ENCODE data around the gene BRINP1. TPM values are rescaled to one million over a fixed set of nuclear protein-coding genes. Genes with fewer than 3 reads are reported as not detected.

BRINP1 gene
- total and polyA plus RNA-seq, 2 of the 8 experiments (the other 6 are each of a cell fraction or from before 2014, with no cell fraction given) = 19.5 to 20.5 TPM

- WGBS, 2 experiments (ENCODE audit: extremely low coverage in 1 of 2, insufficient coverage in 1 of 2, insufficient read length in 1 of 2, insufficient replicate concordance in 2 of 2, low coverage in 1 of 2, low lambda C conversion rate in 2 of 2, missing lambda C conversion rate in 1 of 2) = 80% methylated on average over 7 of the region's 7 CpGs; no CpG with 5 or more reads in 1 of the 2 experiments
- DNase-seq (ENCODE audit: low read depth in 1 of 2, low spot score in 2 of 2) (no peak), FAIRE-seq (no peak)
- no peak overlapping the region for H2AK5ac ChIP-seq (ENCODE audit: low read depth, low read length)
- H3K36me3 ChIP-seq (ENCODE audit: control insufficient read depth in 2 of 4, insufficient read depth in 4 of 4, low read length in 3 of 4) = no peaks in the 10 kb centered on the region
- no peak overlapping the region for H2BK120ac ChIP-seq (replicated peaks; ENCODE audit: low read depth, low read length)
- H3K79me1 ChIP-seq (ENCODE audit: low read depth, low read length) = 0 out of 2 replicates have a peak, but pooled peaks cover 3% of the 10 kb centered on the region
- no peak overlapping the region for H3K23ac ChIP-seq (ENCODE audit: insufficient read length)
- no peak overlapping the region for H4K8ac ChIP-seq (ENCODE audit: extremely low read depth, insufficient read depth, low read length)
- H2BK15ac ChIP-seq (ENCODE audit: low read length) = no peak overlapping the region; the same call in 1 of the 2 replicates
- H3K4me1 ChIP-seq (replicated peaks in 1 of 4; ENCODE audit: control insufficient read depth in 3 of 4, insufficient read depth in 4 of 4, low read length in 3 of 4) = peaks cover 0 to 6% (median under 1%) of the 10 kb centered on the region in 4 experiments; a peak in 1 of 7 replicates
- no peaks in the 10 kb centered on the region for H3K27me3 ChIP-seq (replicated peaks in 1 of 4; ENCODE audit: control insufficient read depth in 3 of 4, extremely low read depth in 1 of 4, insufficient read depth in 3 of 4, low read length in 3 of 4)
- no peak overlapping the region for H3K27ac ChIP-seq (ENCODE audit: low read depth, low read length)
- no peaks in the 10 kb centered on the region for H4K20me1 ChIP-seq (replicated peaks in 1 of 2; ENCODE audit: control insufficient read depth in 1 of 2, insufficient read depth in 2 of 2, low read length in 2 of 2)
- no peak overlapping the region for H4K91ac ChIP-seq (replicated peaks; ENCODE audit: insufficient read length, low read length)
- no peak overlapping the region for H3K9ac ChIP-seq (replicated peaks in 1 of 4; ENCODE audit: extremely low read depth in 1 of 4, low read depth in 3 of 4, low read length in 3 of 4)
- H3K56ac ChIP-seq (replicated peaks; ENCODE audit: insufficient read length, low read depth, low read length) = no peak overlapping the region
- H3K14ac ChIP-seq (ENCODE audit: insufficient read length) = no peak overlapping the region
- H4K5ac ChIP-seq (ENCODE audit: insufficient read length, low read depth, low read length) = no peak overlapping the region
- no peak overlapping the region for H2BK5ac ChIP-seq (ENCODE audit: low read depth, low read length)
- no peak overlapping the region for H3K4me2 ChIP-seq (ENCODE audit: insufficient read depth in 1 of 2, low read depth in 2 of 2, low read length in 2 of 2)
- H3K4me3 ChIP-seq (ENCODE audit: extremely low read depth in 1 of 4, insufficient read depth in 2 of 4, low read depth in 3 of 4, low read length in 4 of 4) = no peak overlapping the region
- ChIA-PET CTCF (ENCODE audit: partially characterized antibody) (interaction anchor here (1.1 kb wide), 1 partner anchor 38 kb away, joined by 5 read pairs; no protein-coding TSS in a partner anchor), POLR2A (ENCODE audit: partially characterized antibody) (no interaction called here)
- no peak overlapping the region for H2BK20ac ChIP-seq (ENCODE audit: low read length)
- H3K23me2 ChIP-seq (ENCODE audit: low read depth, low read length) = peaks cover 2% of the 10 kb centered on the region; the same call in 1 of the 2 replicates
- no peaks in the 10 kb centered on the region for H3K9me3 ChIP-seq (ENCODE audit: insufficient read depth in 2 of 2, low read depth in 1 of 2, low read length in 1 of 2)
- H3K18ac ChIP-seq (ENCODE audit: extremely low read depth, low read length) = no peak overlapping the region
- no peak overlapping the region for H2BK12ac ChIP-seq (ENCODE audit: low read depth, low read length)
- no peak overlapping the region for H3K4ac ChIP-seq (replicated peaks; ENCODE audit: insufficient read length, low read depth, low read length)
- peaks cover 0 to 17% of the 10 kb centered on the region in 2 experiments; a peak in 2 of 4 replicates for H3K79me2 ChIP-seq (ENCODE audit: control insufficient read depth in 1 of 2, insufficient read depth in 2 of 2, low read length in 2 of 2)
- no peak overlapping the region for H2AFZ ChIP-seq (ENCODE audit: low read length)
Observed at GRCh38 chr9:119322184-119322583, 47.1 kb downstream of the BRINP1 start.
